GM12892 (cell line): Measurements from ENCODE around the gene ZFX. TPM values are rescaled to one million over a fixed set of nuclear protein-coding genes. Genes with fewer than 3 reads are reported as not detected.
"Not testable (repeated sequence)": the region's sequence is repeated elsewhere in the genome, so short reads cannot be mapped to it uniquely, and the experiment has no call there.

Source experiments
- DNase-seq: peaks from one replicate; pipeline ENCODE4 v3.0.0; 2011; ENCODE audit not compliant: insufficient read length
- FAIRE-seq: peaks from 2 replicates; lab custom pipeline; 2011; peaks lifted over from hg19 to GRCh38; lab: Jason Lieb, UNC
- POLR2A ChIP-seq: IDR thresholded peaks from 2 replicates; pipeline ENCODE4 v1.6.1; 2011; ENCODE audit warnings: low read depth, low read length, control low read depth
- POLR2AphosphoS5 ChIP-seq: IDR thresholded peaks from 2 replicates; pipeline ENCODE4 v1.6.1; 2011; ENCODE audit warnings: low read depth, low read length, control low read depth
- TAF1 ChIP-seq: IDR thresholded peaks from 2 replicates; pipeline ENCODE4 v1.6.1; 2011; ENCODE audit warnings: low read depth, mild to moderate bottlenecking, control low read depth, low read length, borderline replicate concordance
- polyA plus RNA-seq: library from polyadenylated mRNA; unstranded; fragments of >200 nt; gene quantifications from one replicate; pipeline ENCODE4 v1.2.1, GENCODE V29; 2012; ENCODE audit warnings: missing spikeins, inconsistent platforms; ENCODE audit not compliant: missing spikeins

ZFX gene
- polyA plus RNA-seq, result 19.5 TPM

DNA sequence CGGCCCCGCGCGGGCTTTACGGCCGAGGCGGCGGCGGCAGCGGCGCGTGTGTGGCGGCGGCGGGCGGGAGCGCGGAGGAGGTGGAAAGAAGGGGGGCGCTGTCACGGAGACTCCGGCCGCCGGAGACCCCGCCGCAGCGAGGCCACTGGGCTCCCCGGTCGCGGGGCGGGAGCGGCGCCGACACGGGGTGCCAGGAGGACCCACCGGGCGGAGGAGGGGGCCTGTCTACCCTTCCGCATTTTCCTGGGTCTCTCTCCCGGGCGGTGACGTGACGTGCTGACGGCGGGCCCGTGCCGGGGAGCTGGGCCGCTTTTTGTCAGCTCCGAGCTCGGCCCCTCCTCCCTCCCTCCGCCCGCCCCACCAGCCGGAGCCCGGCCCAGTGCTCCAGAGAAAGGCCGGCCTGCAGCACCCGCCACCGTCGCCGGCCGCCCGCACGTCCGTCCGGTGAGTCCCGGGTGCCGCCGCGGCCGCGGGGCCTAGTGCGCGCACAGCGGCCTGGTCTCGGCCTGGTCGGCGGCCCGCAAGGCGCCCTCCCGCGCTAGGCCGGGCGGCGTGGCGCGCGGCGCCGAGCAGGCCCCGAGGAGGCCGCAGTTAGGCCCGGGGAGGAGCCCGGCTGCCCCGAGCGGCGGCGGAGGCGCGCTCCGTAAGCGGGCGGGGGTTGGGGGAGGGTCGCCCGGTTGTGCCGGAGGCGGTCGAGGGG lies at the start of gene ZFX:
Gene ZFX (plus strand): TSS at position 379 of the 700 bp plus-strand sequence. CDS start 23,014 bp downstream, outside the sequence.
- no peak for TF ChIP-seq TAF1
- peak; percentile 32; the same call in 1 of the 2 replicates for TF ChIP-seq POLR2AphosphoS5
- peak; percentile 39; the same call in 1 of the 2 replicates for TF ChIP-seq POLR2A
- peak; percentile 32 for DNase-seq
- FAIRE-seq, result no peak

GRCh38 chrX:24100713-24101112 lies 48.8 kb upstream of the ZFX start:
- no peak for FAIRE-seq
- TF ChIP-seq POLR2A (no peak), TAF1 (no peak), POLR2AphosphoS5 (no peak)

GRCh38 chrX:24110069-24110468 lies 39.5 kb upstream of the ZFX start:
- TF ChIP-seq POLR2A (no peak), POLR2AphosphoS5 (no peak), TAF1 (no peak)
- DNase-seq (no peak), FAIRE-seq (no peak)

More at GRCh38 chrX:24100713-24101112, 48.8 kb upstream of the ZFX start:
- no peak for DNase-seq

- FAIRE-seq (no peak), DNase-seq (no peak)
- TF ChIP-seq POLR2A (no peak), TAF1 (no peak), POLR2AphosphoS5 (no peak)
These were observed 36.3 kb upstream of the ZFX start for GRCh38 chrX:24113181-24113580.

GRCh38 chrX:24117258-24117657 lies 32.3 kb upstream of the ZFX start:
- no peak for FAIRE-seq

DNA sequence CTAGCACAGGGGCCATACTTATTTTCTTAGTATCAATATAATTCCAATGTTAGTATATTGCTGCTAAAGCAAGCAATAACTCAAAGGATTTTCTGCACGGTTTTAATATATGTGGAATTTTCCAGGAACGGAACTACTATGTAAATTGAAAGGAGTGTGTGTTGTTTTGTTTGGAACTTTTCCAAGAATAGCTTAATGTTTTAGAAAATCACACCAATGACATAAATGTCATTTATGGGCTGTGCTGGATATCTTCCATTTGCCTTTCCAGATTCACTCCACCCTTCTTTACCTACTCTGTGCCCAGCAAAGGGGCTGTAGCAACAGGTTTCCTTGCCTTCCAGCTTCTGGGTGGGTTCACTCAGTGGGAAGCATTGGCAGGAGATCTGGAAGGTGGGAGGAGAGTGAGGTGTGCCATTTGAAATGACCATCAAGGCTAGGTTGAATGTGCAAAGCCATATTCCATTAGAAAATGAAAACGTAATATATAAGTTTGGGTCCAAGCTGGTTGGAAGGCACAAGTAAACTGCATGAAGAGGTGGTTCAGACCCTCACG lies 25.2 kb upstream of the ZFX start:
- TF ChIP-seq POLR2A (no peak), TAF1 (no peak), POLR2AphosphoS5 (no peak)
- FAIRE-seq (no peak), DNase-seq (no peak)

More at GRCh38 chrX:24117258-24117657, 32.3 kb upstream of the ZFX start:
- no peak for DNase-seq
- TF ChIP-seq POLR2A, result no peak

GRCh38 chrX:24125028-24125612 lies 24.4 kb upstream of the ZFX start:
- no peak for FAIRE-seq
- DNase-seq, result no peak
- TF ChIP-seq POLR2A, result no peak
- no peak for TF ChIP-seq TAF1

DNA sequence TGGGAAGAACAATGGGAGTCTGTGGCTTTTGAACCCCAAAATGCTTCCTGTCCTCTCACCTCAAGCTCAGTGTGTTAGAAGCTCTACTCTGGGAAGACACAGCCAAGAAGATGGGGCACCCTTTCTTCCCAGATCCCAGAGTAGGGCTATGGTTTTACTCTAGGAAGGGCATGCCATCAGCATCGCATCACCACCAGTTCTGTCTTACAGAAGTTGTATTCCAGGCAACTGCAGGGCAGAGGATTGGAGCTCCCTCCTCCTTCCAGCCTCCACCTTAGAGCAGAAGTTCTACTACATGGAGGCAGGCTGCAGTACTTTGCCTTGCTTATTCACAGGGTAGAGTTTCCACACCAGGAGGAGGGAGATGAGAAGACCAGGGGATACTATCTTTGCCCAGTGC lies 18.1 kb upstream of the ZFX start:
- TF ChIP-seq TAF1 (no peak), POLR2A (no peak), POLR2AphosphoS5 (no peak)
- DNase-seq (no peak), FAIRE-seq (no peak)

DNA sequence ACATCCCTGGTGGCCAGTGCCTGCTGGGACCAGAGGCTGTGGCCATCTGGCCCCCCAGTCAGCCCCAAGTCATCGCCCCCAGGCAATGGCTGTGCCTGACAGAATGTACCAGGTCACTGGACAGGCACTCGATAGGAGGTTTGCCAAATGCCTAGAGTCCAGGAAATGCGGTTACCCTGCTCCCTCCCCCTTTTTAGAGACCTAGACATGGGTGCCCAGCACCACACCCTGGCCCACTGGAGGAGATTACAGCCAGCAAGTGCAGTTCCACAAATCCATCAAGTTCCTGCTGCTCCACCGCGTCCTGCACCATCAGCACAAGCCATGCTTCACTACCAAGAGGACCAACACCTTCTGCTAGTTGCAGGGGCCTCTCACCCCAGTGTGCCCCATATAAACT lies 16.2 kb upstream of the ZFX start:
- no peak for DNase-seq
- TF ChIP-seq POLR2AphosphoS5 (no peak), POLR2A (no peak), TAF1 (no peak)
- FAIRE-seq, result no peak

DNA sequence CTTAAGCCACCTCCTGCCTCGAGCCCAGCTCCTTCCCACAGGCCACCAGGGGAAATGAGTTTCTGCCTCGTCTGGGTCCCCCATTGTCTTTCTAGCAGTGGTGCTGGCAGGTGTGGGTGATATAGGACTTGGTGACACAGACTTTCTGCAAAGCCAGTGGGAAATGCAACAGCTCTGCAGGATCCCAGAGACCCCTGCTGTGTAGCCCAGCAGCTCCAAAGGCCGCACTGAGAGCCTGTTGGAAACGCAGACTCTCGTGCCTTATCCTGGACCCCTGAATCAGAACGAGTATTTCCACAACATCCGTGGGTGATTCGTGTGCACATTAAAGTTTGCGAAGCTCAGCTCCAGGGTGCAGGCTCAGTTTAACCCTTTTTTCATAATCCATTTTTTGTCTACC lies 13.8 kb upstream of the ZFX start:
- DNase-seq, FAIRE-seq: not testable (repeated sequence)

GRCh38 chrX:24137192-24137591 lies 12.3 kb upstream of the ZFX start:
- FAIRE-seq, result no peak
- no peak for TF ChIP-seq POLR2AphosphoS5
- no peak for TF ChIP-seq POLR2A
- TF ChIP-seq TAF1, result no peak
- DNase-seq, result no peak

DNA sequence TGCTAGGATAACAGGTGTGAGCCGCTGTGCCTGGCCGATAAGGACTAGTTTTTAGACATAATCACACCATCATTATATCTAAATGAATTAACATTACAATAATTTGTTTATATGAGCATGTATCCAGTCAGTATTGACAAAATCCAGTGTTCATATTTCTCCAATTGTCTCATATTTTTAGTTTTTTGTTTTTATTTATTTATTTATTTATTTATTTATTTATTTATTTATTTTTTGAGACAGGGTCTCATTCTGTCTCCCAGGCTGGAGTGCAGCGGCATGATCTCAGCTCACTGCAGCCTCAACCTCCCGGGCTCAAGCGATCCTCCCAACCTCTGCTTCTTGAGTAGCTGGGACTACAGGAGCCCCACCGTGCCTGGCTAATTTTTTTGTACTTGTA lies 5.5 kb upstream of the ZFX start:
- not testable (repeated sequence) for FAIRE-seq, DNase-seq

DNA sequence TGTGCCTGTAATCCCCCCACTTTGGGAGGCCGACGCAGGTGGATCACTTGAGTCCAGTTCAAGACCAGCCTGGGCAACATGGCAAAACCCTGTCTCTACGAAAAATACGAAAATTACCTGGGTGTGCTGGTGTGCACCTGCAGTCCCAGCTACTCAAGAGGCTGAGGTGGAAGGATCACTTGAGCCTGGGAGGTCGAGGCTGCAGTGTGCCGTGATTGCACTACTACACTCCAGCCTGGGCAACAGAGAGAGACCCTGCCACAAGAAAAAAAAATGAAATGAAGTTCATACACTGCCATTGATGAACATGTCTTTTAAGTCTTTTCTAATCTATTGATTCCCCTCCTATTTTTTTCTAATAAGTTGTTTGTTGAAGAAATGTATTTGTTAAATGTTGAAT lies 5.0 kb upstream of the ZFX start:
- no peak for FAIRE-seq
- no peak for TF ChIP-seq POLR2A
- no peak for TF ChIP-seq POLR2AphosphoS5
- no peak for TF ChIP-seq TAF1
- DNase-seq, result no peak
